OCI-LY1 (cell line): ENCODE results near the gene PRAMEF1.
"Not testable (repeated sequence)": the region's sequence is repeated elsewhere in the genome, so short reads cannot be mapped to it uniquely, and the experiment has no call there.

Experiments
- H2AFZ ChIP-seq: fragments of 200-600 bp; sonication (generic), shearing (Covaris generic); 2 replicates; pipeline ENCODE4 v1.6.0; 2014; ENCODE audit warnings: antibody characterized with exemption, mild to moderate bottlenecking, low read length
- H3F3A ChIP-seq: fragments of 200-600 bp; sonication (generic), shearing (Covaris generic); 2 replicates; pipeline ENCODE4 v1.6.0; 2014; ENCODE audit warnings: mild to moderate bottlenecking, antibody characterized with exemption, low read length, moderate library complexity; ENCODE audit not compliant: insufficient read depth
- H3K27ac ChIP-seq: fragments of 200-600 bp; sonication (generic); 2 replicates; pipeline ENCODE4 v1.5.1; 2014; ENCODE audit warnings: low read length, mixed run types, mild to moderate bottlenecking, low read depth; ENCODE audit not compliant: poor library complexity, severe bottlenecking
- H3K27me3 ChIP-seq: fragments of 200-600 bp; sonication (generic); 2 replicates; pipeline ENCODE4 v1.6.0; 2014; ENCODE audit warnings: antibody characterized with exemption, mild to moderate bottlenecking, low read length, moderate library complexity; ENCODE audit not compliant: insufficient read depth
- H3K36me3 ChIP-seq: fragments of 200-600 bp; sonication (generic); 2 replicates; pipeline ENCODE4 v1.6.1; 2014; ENCODE audit warnings: mild to moderate bottlenecking, antibody characterized with exemption, low read length, moderate library complexity, mixed read lengths; ENCODE audit not compliant: insufficient read depth
- H3K4me1 ChIP-seq: fragments of 200-600 bp; sonication (generic); 2 replicates; pipeline ENCODE4 v1.5.1; 2014; ENCODE audit warnings: mild to moderate bottlenecking, low read length, moderate library complexity; ENCODE audit not compliant: insufficient read depth, severe bottlenecking
- H3K4me2 ChIP-seq: fragments of 200-600 bp; sonication (generic), shearing (Covaris generic); 2 replicates; pipeline ENCODE4 v1.6.1; 2014; ENCODE audit warnings: low read length
- H3K4me3 ChIP-seq: fragments of 200-600 bp; sonication (generic); 2 replicates; pipeline ENCODE4 v1.5.1; 2014; ENCODE audit warnings: low read length, low read depth, mild to moderate bottlenecking, mixed read lengths; ENCODE audit not compliant: poor library complexity, severe bottlenecking
- H3K79me2 ChIP-seq: fragments of 200-600 bp; shearing (Covaris generic); 2 replicates; pipeline ENCODE4 v1.6.1; 2016; ENCODE audit warnings: mixed run types, low read length, mixed read lengths; ENCODE audit not compliant: insufficient read depth
- H3K9ac ChIP-seq: fragments of 200-600 bp; sonication (generic), shearing (Covaris generic); 2 replicates; pipeline ENCODE4 v1.6.1; 2014; ENCODE audit warnings: mild to moderate bottlenecking, low read length, mixed read lengths
- H3K9me2 ChIP-seq: fragments of 200-600 bp; sonication (generic), shearing (Covaris generic); 2 replicates; pipeline ENCODE4 v1.6.1; 2014; ENCODE audit warnings: low read depth, mild to moderate bottlenecking, low read length, mixed read lengths
- H3K9me3 ChIP-seq: fragments of 200-600 bp; shearing (Covaris generic); 2 replicates; pipeline ENCODE4 v1.6.1; 2014; ENCODE audit warnings: low read length, mixed read lengths
- H4K20me1 ChIP-seq: fragments of 200-600 bp; sonication (generic), shearing (Covaris generic); 2 replicates; pipeline ENCODE4 v1.6.0; 2016; ENCODE audit warnings: mild to moderate bottlenecking, low read length; ENCODE audit not compliant: insufficient read depth
- CTCF ChIP-seq: fragments of 200-600 bp; sonication (generic), shearing (Covaris generic); IDR thresholded peaks from 2 replicates; pipeline ENCODE4 v1.5.1; 2017; ENCODE audit warnings: mild to moderate bottlenecking, antibody characterized with exemption, low read length, moderate library complexity, mixed read lengths
- EZH2 ChIP-seq: fragments of 200-600 bp; sonication (generic), shearing (Covaris generic); IDR thresholded peaks from 2 replicates; pipeline ENCODE4 v1.8.0; 2017; ENCODE audit warnings: borderline replicate concordance, mixed run types, mild to moderate bottlenecking, antibody characterized with exemption, low read length, moderate library complexity, mixed read lengths

PRAMEF1 gene, protein sequence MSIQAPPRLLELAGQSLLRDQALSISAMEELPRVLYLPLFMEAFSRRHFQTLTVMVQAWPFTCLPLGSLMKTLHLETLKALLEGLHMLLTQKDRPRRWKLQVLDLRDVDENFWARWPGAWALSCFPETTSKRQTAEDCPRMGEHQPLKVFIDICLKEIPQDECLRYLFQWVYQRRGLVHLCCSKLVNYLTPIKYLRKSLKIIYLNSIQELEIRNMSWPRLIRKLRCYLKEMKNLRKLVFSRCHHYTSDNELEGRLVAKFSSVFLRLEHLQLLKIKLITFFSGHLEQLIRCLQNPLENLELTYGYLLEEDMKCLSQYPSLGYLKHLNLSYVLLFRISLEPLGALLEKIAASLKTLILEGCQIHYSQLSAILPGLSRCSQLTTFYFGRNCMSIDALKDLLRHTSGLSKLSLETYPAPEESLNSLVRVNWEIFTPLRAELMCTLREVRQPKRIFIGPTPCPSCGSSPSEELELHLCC

DNA sequence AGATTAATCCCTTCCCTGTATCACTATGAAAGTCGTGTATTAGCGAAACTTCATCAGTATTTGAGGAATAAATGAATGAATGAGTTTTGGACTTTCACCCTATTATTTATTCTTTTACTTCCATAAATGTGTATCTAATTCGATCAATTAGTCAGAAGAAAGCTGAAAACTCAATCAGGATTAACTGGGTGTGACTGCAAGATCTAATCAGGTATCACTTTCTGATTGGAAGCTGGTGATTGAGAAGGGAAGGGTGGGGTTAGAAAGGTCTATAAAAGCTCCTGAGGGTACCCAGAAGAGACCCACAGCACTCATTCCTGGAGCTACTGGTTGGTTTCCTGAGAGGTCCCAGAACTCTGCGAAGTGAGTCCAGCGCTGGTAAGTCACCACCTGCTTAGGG is at the start of gene PRAMEF1:
Gene PRAMEF1, plus strand, starts transcription at position 301 of the 400 bp plus-strand sequence. CDS start 1,831 bp downstream, outside the sequence.
- H4K20me1 ChIP-seq, H3K79me2 ChIP-seq, H3F3A ChIP-seq, H3K27me3 ChIP-seq, H3K9ac ChIP-seq, H3K4me3 ChIP-seq, H3K9me2 ChIP-seq, H3K36me3 ChIP-seq, H3K4me1 ChIP-seq, H3K27ac ChIP-seq, H3K4me2 ChIP-seq, H2AFZ ChIP-seq, H3K9me3 ChIP-seq: not testable (repeated sequence)

- no peak overlapping the region for H3K9ac ChIP-seq
These were observed 49.3 kb upstream of the PRAMEF1 start for GRCh38 chr1:12741946-12742345.

DNA sequence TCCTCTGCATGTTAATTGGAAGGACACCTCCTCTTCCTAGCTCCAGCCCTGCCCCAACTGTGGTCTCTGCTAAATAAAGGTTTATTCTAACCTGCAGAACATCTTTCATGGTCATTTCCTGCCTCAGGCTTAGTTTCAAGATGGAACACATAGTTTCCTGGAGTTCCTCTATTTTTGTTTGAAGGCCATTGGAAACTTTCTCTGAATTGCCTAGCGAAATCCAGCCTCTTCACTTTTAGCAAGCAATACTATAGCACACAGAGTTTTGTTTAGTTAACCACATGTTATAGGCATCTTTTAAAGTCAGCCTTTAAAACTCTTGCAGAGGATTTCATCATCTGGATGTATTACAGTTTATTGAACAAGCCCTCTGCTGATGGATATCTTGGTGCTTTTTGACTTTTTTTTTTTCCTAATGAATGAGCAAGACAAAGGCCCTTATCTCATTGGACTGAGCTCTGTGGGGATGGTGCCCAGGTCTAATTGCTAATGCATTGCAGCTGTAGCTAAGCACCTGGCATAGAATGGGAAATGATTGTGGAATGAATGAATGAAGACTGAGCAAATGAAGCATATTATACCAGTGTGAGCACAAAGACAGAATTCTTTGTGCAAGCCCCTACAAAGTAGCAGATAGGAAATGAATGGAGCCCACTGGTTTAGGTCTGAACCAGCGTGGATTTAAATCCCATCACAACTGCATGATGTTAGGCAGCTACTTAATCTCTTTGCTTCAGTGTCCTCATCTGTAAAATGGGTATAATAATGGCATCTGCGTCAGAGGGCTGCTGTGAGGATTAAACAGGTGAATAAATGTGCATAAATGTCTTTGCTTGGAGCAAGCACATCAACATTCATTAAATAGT is 45.8 kb upstream of the PRAMEF1 start:
- Histone ChIP-seq H3K36me3 (no peaks in the 10 kb centered on the region), H3F3A (no peaks in the 10 kb centered on the region), H3K4me1 (no peaks in the 10 kb centered on the region), H3K9me2 (no peaks in the 10 kb centered on the region), H3K27me3 (no peaks in the 10 kb centered on the region), H3K4me3 (no peak overlapping the region), H3K4me2 (no peak overlapping the region), H3K9me3 (no peaks in the 10 kb centered on the region), H3K79me2 (no peaks in the 10 kb centered on the region), H4K20me1 (no peaks in the 10 kb centered on the region), H3K27ac (no peak overlapping the region), H3K9ac (no peak overlapping the region), H2AFZ (no peak overlapping the region)
- TF ChIP-seq EZH2 (no peak), CTCF (no peak)

More at GRCh38 chr1:12741946-12742345, 49.3 kb upstream of the PRAMEF1 start:
- Histone ChIP-seq H3F3A (no peaks in the 10 kb centered on the region), H3K4me2 (no peak overlapping the region), H3K36me3 (no peaks in the 10 kb centered on the region), H3K9me3 (no peaks in the 10 kb centered on the region), H3K4me1 (no peaks in the 10 kb centered on the region), H3K4me3 (no peak overlapping the region), H3K9me2 (no peaks in the 10 kb centered on the region), H2AFZ (no peak overlapping the region), H3K27me3 (no peaks in the 10 kb centered on the region), H4K20me1 (no peaks in the 10 kb centered on the region), H3K27ac (no peak overlapping the region), H3K79me2 (no peaks in the 10 kb centered on the region)
- no peak for TF ChIP-seq EZH2
- TF ChIP-seq CTCF: no peak
